Effector CD4-positive, alpha-beta T cell (primary cell): Measurements from ENCODE around the gene ADAMTS17.

Experiments
- DNase-seq: peaks from one replicate; pipeline ENCODE4 v3.0.0-alpha.2; 2020

The ADAMTS17 gene

GRCh38 chr15:100192097-100193080, 149.4 kb downstream of the ADAMTS17 start:
- DNase-seq = no peak

- no peak for DNase-seq
Measured at GRCh38 chr15:100191161-100191560, 150.6 kb downstream of the ADAMTS17 start.

- no peak for DNase-seq
Measured at GRCh38 chr15:100190675-100191074, 151.1 kb downstream of the ADAMTS17 start.

GRCh38 chr15:100189849-100190248, 151.9 kb downstream of the ADAMTS17 start:
- no peak for DNase-seq

- DNase-seq = no peak
Measured at GRCh38 chr15:100189319-100189718, 152.5 kb downstream of the ADAMTS17 start.

- DNase-seq = no peak
Measured at GRCh38 chr15:100187677-100188076, 154.1 kb downstream of the ADAMTS17 start.

GRCh38 chr15:100186960-100187359, 154.8 kb downstream of the ADAMTS17 start:
- DNase-seq = no peak

GRCh38 chr15:100186366-100186765, 155.4 kb downstream of the ADAMTS17 start:
- DNase-seq = no peak

- DNase-seq = no peak
Measured at GRCh38 chr15:100183921-100184495, 157.8 kb downstream of the ADAMTS17 start.

GRCh38 chr15:100180921-100181320, 160.9 kb downstream of the ADAMTS17 start:
- no peak for DNase-seq

GRCh38 chr15:100175406-100176114, 166.2 kb downstream of the ADAMTS17 start:
- no peak for DNase-seq

- DNase-seq = no peak
Measured at GRCh38 chr15:100174904-100175275, 166.9 kb downstream of the ADAMTS17 start.

GRCh38 chr15:100174159-100174903, 167.4 kb downstream of the ADAMTS17 start:
- DNase-seq = no peak

GRCh38 chr15:100172356-100173024, 169.3 kb downstream of the ADAMTS17 start:
- DNase-seq = no peak

GRCh38 chr15:100171411-100171810, 170.4 kb downstream of the ADAMTS17 start:
- DNase-seq = no peak

GRCh38 chr15:100170291-100171210, 171.2 kb downstream of the ADAMTS17 start:
- no peak for DNase-seq

GRCh38 chr15:100169615-100170290, 172.0 kb downstream of the ADAMTS17 start:
- DNase-seq = no peak

GRCh38 chr15:100168787-100169186, 173.0 kb downstream of the ADAMTS17 start:
- no peak for DNase-seq

- no peak for DNase-seq
Measured at GRCh38 chr15:100167884-100168375, 173.8 kb downstream of the ADAMTS17 start.

- DNase-seq = no peak
Measured at GRCh38 chr15:100166313-100166712, 175.5 kb downstream of the ADAMTS17 start.
